Activated CD4-positive, alpha-beta T cell treated with anti-CD3 and anti-CD28 coated beads, Interleukin-2, amount 50 U/mL, for 24 hours (primary cell): Measurements from ENCODE around the gene NACA2.
"Not testable (repeated sequence)": the region's sequence is repeated elsewhere in the genome, so short reads cannot be mapped to it uniquely, and the experiment has no call there.

Source experiments
- DNase-seq, 2 donors: peaks; one replicate each; pipeline ENCODE4 v3.0.0-alpha.2; 2020; ENCODE audit warnings: low read depth in 1 of 2, low spot score in 1 of 2

The NACA2 gene

DNA sequence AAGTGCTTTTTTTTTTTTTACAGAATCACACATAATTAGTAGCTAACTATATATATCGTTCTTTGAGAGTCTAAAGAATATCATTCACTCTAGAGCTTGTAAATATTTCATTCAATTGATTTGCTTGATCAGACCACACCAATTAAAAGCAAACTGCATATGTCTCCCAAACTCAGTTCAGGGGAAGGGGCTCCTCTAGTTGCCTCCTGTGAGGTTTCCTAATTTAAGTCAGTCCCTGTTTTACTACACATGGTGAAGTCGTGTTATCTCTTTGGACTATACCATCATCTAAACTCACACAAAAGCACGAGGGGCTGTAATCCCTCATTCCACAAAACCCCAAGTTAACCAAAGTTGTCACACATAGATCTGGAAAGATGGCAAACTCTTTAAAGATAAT is 11.7 kb downstream of the NACA2 start:
- DNase-seq: no peak

DNA sequence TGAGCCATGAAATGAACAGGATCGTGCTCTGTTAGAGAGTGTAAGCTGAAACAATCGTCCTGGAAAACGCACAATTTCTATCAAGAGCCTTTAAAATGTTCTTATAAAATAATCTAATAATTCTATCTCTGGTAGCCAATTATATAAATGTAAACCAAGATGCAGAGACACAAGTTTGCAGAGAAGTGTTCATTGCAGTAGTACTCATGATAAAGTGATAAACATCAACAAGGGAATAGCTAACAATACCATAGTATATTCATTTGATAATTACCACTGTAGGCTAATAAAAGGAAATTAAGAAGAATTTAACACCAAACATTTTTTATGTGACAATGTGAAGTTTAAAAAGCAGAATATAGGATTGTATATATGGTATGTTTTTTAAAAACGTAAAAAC is 12.4 kb downstream of the NACA2 start:
- no peak for DNase-seq

DNA sequence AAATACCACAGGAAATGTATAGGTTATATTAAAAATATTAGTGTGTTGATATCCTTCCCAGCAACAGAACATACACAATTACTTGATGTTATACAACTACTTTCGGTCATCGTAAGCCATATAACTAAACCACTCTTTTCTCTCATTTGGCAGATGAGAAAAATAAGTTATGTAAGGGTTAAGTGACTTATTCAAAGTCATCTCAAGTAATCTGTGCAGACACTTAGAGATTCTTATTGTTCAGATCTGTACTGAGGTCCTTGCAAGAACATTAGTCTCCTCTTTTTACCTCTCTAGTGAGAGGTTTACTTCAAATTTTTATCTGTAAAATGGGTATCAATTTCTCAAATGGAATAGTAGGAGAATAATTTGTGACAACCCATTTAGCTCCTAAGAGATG is 15.0 kb downstream of the NACA2 start:
- DNase-seq: no peak

DNA sequence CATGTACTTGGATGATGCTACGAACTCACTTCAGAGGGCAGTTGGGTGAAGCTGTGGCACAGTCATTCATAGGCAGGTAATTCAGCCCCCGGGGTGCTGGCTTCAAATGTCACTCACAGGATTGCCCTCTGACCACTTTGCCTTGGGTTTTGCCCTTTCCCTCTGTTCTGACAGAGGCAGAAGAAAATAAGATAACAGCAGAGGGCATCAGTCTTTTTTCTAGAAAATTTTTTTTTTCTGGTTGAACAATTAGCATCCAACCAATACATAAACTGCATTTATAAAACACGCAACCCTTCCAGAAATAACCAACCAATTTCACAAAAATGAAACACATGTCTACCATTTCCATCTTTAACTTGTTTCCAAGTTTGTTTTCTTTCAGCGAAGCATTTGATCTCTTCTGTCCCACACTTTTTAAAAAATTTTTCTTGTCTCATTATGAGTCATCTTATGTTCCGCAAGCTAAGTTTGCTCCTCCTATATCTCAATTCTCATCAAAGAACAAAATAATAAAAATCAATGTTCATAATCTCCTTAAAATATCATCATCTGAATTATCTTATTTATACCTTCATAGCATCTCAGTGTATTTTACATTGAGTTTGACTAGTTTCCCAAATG is 15.6 kb downstream of the NACA2 start:
- DNase-seq: no peak

DNA sequence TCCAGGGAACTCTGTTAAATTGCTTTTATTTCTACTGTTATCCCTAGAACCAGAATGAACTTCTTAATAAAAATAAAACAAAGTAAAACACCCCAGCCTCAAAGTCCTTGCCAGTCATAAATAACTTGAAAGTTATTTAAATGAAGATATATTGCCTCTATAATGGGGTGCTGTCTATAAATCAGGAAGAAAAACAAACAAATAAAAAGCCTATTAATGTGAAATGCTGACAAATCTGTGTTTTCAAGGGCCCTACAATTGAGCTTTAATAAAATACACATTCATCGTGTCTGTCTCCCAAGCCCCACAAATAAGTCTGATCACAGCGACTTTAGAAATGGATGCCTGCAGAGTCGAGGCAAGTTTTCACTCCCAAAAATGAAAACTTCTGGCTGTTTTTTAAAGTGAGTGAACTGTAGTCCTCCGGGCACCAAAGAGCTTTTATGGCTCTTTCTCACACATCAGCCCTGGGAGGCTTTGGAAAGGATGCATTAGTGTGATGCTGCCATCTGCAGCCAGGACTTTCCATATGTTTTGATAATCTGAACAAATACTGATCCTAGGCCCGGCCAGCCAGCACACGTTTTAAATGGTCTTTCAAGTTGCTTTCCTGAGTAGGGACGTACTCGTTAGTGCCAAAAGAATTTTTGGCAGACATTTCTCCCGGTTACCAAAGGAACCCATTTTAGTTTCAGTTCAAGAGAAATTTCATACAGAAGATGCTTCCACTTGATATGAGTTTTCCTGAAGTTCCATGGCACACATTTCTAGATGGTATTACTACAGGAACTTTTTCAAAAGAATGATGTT is 16.3 kb downstream of the NACA2 start:
- no peak for DNase-seq

DNA sequence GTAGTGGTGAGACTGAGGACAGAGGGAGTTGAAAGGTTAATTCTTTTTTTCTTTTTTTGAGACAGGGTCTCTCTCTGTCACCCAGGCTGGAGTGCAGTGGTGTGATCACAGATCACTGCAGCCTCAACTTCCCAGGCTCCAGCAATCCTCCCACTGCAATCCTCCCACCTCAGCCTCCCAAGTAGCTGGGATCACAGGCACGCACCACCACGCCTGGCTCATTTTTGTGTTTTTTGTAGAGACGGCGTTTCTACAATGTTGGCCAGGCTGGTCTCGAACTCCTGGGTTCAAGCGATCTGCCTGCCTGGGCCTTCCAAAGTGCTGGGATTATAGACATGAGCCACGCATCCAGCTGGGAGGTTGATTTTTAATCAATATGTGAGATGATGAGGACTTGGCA is 18.5 kb downstream of the NACA2 start:
- not testable (repeated sequence) for DNase-seq

DNA sequence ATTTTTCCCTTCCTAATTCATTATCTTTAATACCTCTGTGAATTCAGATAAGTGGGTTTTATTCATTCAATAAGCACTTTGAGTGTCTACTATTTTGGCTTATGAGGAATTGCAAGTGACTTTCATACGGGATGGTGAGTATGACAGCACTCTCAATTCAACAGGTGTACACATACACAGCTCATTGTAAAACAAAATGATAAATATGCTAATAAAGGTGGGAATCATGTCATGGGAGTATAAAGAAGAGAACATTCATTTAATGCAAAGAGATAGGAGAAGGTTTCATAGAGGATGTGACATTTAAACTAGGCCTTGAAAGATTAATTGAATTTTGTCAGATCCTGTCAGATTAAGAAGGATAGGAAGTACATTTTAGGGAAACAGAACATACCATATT is 19.4 kb downstream of the NACA2 start:
- no peak for DNase-seq

DNA sequence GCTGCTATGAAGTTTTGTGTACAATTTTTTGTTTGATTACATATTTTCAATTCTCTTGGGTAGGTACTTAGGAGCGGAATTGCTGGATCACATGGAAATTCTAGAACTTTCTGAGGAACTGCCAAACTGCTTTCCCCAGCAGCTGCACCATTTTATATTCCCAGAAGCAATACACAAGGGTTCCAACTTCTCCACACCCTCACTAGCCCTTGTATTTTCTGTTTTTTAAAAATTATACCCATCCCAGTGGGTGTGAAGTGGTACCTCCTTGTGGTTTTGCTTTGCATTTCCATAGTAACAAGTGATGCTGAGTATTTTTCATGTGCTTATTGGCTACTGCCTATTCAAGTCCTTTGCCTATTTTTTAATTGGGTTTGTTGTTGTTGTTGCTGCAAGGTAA is 20.9 kb downstream of the NACA2 start:
- DNase-seq: no peak

DNA sequence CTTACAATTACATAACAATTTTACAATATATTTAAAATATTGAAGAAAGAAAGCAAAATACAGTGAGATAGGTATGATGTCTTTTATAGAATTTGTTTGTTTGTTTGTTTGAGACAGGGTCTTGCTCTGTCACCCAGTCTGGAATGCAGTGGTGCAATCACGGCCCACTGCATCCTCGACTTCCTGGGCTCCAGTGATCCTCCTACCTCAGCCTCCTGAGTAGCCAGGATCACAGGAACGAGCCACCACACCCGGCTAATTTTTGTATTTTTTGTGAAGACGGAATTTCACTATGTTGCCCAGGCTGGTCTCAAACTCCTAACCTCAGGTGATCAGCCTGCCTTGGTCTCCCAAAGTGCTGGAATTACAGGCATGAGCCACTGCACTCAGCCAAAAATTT is 21.5 kb downstream of the NACA2 start:
- not testable (repeated sequence) for DNase-seq

DNA sequence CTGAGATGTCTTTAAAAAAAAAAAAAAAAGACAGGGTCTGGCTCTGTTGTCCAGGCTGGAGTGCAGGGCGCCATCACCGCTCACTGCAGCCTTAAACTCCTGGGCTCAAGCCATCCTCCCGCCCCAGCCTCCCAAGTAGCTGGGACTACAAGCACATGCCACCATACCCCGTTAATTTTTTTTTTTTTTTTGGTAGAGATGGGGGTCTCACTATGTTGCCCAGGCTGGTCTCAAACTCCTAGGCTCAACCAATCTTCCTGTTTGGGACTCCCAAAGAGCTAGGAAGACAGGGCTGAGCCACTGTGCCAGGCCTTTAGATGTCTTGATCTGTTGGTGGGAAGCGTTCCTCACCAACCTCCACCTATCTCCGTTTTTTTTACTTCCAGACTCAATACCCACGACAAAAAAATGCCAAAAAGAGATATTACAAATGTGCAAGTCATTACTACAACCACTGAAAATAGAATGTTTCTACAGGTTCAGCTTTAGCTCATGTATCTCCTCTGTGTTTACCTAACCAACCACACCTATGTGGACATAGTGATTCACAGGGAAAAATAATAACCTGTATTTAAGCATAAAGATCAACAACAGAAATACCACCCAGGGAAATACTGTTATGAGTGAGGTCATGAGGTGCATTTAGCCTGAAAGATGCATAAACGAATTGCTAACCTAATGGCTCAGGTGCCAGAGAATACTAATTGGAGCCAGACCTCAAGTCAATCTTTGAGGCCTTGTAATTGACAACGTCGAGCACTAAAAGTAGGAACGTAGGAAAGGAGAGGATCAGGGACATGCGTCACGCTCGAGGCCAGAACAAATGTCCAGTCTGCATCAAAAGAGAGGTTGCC is 22.6 kb downstream of the NACA2 start:
- DNase-seq: no peak

DNA sequence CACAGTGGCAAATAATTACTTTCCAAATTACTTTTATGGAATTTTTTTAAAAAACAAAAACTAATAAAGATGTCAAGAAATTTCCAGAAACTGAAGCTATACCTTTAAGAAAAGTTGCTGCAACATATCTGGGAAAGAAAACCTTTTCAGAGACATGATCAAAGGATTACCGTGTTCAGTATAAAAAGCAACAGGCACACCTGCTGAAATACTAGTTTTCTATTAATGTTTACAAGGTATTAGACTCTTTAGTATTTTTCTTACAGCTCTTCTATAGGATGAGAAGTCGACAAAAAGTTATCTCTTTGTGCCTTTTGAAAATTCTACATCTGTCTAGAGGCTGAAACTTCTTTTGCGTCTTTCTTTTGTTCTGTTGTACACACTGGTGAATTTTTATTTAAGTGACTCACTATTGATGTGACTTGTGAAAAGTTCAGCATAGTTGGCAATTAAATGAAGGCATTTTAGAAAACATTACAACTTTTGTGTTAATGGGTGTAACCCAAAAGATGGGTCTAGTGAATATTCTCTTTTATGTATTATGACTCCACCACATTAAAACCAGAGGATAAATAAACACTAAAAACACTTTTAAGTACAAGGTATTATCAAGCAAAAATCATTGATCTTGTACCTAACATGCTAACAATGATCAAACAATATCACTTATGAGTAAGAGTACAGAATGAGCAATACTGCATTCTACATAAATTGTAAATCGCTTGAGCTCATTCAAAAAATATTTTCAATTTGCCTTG is 23.8 kb downstream of the NACA2 start:
- DNase-seq: no peak

DNA sequence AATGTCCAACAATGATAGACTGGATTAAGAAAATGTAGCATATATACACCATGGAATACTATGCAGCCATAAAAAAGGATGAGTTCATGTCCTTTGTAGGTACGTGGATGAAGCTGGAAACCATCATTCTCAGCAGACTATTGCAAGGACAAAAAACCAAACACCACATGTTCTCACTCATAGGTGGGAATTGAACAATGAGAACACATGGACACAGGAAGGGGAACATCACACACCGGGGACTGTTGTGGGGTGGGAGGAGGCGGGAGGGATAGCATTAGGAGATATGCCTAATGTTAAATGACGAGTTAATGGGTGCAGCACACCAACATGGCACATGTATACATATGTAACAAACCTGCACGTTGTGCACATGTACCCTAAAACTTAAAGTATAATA is 24.6 kb downstream of the NACA2 start:
- DNase-seq: not testable (repeated sequence)

DNA sequence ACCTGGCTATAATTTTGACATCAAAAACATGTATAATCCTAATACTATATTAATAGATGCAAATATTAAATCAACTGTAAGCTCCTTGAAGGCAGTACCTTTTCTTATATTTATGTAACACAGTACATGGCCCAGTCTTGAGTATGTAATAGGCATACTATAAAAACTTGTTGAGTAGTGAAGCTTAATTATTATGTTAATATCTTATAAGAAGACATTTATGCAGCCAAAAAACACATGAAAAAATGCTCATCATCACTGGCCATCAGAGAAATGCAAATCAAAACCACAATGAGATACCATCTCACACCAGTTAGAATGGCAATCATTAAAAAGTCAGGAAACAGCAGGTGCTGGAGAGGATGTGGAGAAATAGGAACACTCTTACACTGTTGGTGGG is 25.2 kb downstream of the NACA2 start:
- DNase-seq: not testable (repeated sequence)

DNA sequence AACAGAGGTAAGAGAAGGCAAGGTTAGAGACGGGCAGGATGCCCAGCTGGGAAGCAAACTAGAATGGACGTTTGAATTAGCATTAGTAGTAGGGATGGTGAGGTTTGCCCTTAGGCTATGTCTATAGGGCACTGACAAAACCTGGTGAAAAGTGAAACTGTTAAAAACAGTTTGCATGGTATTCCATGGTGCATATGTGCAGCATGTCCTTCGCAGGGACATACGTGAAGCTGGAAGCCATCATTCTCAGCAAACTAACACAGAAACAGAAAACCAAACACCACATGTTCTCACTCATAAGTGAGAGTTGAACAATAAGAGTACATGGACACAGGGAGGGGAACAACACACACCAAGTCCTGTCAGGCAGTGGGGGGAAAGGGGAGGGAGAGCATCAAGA is 25.8 kb downstream of the NACA2 start:
- no peak for DNase-seq

DNA sequence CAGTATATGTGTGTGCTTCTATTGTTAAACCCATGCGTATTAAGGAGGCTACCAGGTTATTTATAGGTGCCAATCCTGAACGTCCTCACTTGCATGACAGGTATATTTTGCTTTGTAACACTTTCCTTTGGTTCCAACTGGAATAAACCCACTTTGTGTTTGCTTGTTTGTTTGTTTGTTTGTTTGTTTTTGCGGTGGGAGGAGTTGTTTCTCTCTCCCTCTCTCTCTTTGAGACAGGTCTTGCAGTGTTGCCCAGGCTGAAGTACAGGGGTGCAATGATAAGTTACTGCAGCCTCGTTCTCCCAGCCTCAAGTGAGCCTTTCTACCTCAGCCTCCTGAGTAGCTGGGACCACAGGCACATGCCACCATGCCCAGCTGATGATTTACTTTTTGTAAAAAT is 28.7 kb downstream of the NACA2 start:
- no peak for DNase-seq

DNA sequence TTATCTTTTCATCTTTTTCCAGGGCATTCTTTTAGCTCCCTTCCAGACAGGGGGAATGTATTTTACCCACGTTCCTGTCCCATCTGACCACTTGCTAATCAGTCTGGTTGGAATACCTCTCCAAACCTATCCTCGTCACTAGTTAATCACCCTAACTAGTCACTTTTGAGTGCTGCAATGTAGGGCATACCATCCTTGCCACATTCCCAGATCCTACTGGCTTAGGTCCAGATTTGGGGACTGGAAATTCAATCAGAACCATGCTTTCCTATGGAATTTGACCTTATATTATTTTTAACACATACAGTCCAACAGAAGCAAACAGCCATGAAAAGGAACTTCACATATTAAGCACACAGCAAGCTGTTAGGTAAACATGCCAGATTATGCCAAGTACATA is 29.7 kb downstream of the NACA2 start:
- no peak for DNase-seq

DNA sequence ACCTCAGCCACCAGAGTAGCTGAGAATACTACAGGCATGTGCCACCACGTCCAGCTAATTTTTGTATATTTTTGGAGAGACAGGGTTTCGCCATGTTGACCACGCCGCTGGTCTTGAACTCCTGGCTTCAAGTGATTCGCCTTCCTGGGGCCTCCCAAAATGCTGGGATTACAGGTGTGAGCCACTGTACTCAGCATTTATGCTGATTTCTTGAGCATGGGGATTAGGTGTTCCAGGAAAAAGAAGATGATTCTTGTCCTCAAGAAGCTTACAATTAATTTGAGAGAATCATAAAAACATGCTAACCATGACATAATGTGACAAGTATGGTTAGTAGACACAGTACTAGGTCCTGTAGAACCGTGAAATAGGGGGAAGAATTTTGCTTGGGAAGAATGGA is 30.9 kb downstream of the NACA2 start:
- no peak for DNase-seq

DNA sequence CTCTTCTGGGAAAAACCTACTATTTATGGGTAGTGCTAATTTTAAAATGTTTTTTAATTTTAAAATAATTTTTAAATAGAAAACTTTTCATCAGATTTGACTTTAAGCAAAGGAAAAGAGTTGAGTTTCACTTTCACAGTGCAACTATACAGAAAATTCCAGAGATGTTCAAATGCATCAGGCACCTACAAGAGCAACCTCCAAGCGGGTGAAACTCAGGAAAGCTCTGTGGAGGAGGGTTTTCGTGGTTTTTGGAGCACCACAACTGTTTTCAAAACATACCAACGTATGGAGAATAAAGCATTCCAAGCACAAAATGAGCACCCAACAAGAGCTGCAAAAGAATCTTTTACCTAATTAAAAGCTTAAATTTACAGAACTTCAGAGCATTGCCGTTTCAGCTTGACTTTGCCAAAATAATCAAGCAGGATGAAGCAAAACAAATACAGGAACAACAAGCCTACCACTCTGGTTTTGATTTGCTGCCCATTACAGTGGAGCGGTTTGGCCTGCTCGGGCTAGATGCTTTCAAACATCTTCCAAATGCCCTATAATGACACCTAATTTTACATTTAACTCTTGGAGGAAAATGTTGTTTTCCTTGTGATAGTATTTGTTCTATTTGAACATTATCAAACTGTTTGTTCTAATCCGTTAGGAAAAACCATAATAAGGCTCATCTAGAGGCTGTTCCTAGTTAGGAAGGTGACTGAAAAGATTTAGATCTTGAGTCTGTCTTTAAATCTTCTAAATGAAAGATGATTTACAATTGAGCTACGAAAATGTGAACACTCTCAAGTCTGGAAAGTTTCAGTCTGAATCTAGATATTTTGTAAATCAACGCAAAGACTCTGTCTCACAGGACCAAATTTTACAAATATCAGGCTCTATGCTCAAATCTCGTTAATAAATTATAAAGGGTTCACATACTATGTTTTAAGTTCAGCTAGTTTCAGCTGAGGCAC is 34.5 kb downstream of the NACA2 start:
- DNase-seq: no peak

DNA sequence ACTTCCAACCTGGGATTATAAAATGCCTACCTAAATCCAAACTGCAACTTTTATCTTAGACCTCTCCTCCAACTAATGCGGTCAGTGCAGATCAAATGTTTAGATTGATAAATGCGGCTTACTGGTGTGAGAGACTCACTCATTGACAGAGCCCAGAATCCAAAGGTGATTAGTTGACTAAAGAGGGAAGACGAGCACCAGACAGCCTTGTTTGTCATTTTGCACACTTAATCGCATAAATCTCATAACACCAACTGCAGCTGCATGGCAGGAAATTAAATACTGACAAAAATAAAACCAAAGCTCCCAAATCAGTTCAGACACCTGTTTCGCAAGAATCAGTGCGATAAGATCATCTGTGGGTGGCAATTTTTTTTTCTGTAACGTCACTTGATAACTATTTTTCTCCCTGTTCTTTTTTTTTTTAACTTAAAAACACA is 35.9 kb downstream of the NACA2 start:
- no peak for DNase-seq

DNA sequence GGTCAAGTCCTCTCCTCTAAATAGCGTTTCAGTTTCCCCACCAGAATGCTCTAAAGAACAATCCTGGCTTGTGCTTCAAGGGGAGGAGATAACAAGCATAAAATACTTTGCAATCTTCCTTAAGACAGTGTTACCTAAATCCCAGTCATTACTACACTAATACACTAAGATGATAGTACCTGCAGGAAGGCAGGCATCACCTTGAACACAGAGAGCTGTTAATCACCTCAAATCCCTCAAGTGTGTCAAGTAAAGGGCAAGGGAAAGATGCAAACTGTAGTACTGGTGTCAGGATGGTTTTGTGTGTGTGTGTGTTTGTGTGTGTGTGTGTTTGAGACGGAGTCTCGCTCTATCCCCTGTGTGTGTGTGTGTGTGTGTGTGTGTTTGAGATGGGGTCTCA is 36.8 kb downstream of the NACA2 start:
- no peak for DNase-seq
